B cell (primary cell): ENCODE data around the gene CTR9. TPM values are rescaled to one million over a fixed set of nuclear protein-coding genes. Genes with fewer than 3 reads are reported as not detected.
A peak's percentile ranks its signal among the peaks of the same experiment; 100 is the strongest.

Experiments
- ATAC-seq: fragments of 200-7000 bp; cut with Tn5 transposase; one replicate; pipeline ENCODE4 v1.10.0; 2021; ENCODE audit warnings: low read depth, mild to moderate bottlenecking, moderate number of reproducible peaks, moderate library complexity
- CTCF ChIA-PET: fragments of 350-600 bp; sonication (Branson Sonifier 250); formaldehyde crosslinking; loops from one replicate; lab custom pipeline; 2021; ENCODE audit warnings: antibody characterized with exemption, inconsistent platforms; lab: Charles Lee
- POLR2A ChIA-PET: fragments of 350-600 bp; sonication (Branson Sonifier 250); formaldehyde crosslinking; loops from one replicate; lab custom pipeline; 2021; ENCODE audit warnings: antibody characterized with exemption; lab: Charles Lee
- DNase-seq: peaks from one replicate; pipeline ENCODE4 v3.0.0; 2013
- H2AFZ ChIP-seq: 2 replicates; pipeline ENCODE4 v1.6.1; 2012; ENCODE audit warnings: mild to moderate bottlenecking, low read depth, low read length; ENCODE audit not compliant: insufficient read depth, poor library complexity, severe bottlenecking
- H3K27ac ChIP-seq, 2 donors: 1 replicate in 1 of 2; 2 replicates in 1 of 2; pipeline ENCODE4 v1.5.1; 2012 to 2013; ENCODE audit warnings: low read length in 2 of 2, mild to moderate bottlenecking in 2 of 2, moderate library complexity in 1 of 2
- H3K27me3 ChIP-seq, 4 experiments: fragments of 200-600 bp in 1 of 4; sonication (generic) in 1 of 4; replicated peaks in 1 of 4; 1 replicate in 2 of 4; 2 replicates in 2 of 4; pipeline versions ENCODE4 v1.6.1 to v1.7.0; 2013 to 2016; ENCODE audit warnings: low read length in 3 of 4, mild to moderate bottlenecking in 2 of 4, mixed read lengths in 1 of 4, moderate library complexity in 1 of 4; ENCODE audit not compliant: insufficient read depth in 4 of 4, control insufficient read depth in 3 of 4; ENCODE audit errors: control extremely low read depth in 1 of 4
- H3K36me3 ChIP-seq, 2 experiments: replicated peaks in 1 of 2; 1 replicate in 1 of 2; 2 replicates in 1 of 2; pipeline versions ENCODE4 v1.6.1 to v1.7.1; 2013; ENCODE audit warnings: low read length in 1 of 2; ENCODE audit not compliant: insufficient read depth in 2 of 2, control insufficient read depth in 1 of 2; ENCODE audit errors: control extremely low read depth in 1 of 2, extremely low read depth in 1 of 2
- H3K4me1 ChIP-seq, 2 donors: fragments of 200-600 bp in 1 of 2; sonication (generic) in 1 of 2; 1 replicate in 1 of 2; 2 replicates in 1 of 2; pipeline versions ENCODE4 v1.5.1 to v1.6.1; 2013 to 2017; ENCODE audit warnings: low read length in 2 of 2; ENCODE audit not compliant: control insufficient read depth in 2 of 2, insufficient read depth in 2 of 2
- H3K4me2 ChIP-seq: replicated peaks from 2 replicates; pipeline ENCODE3; 2012; ENCODE audit warnings: mild to moderate bottlenecking, low read depth, low read length; ENCODE audit not compliant: poor library complexity, severe bottlenecking
- H3K4me3 ChIP-seq, 5 experiments: fragments of 200-600 bp in 1 of 5; sonication (generic) in 1 of 5; 1 replicate in 3 of 5; 2 replicates in 2 of 5; pipeline versions ENCODE4 v1.5.1 to v1.7.0; 2011 to 2016; ENCODE audit warnings: low read length in 4 of 5, mild to moderate bottlenecking in 4 of 5, low read depth in 2 of 5, control low read depth in 1 of 5, moderate library complexity in 1 of 5; ENCODE audit not compliant: insufficient read depth in 1 of 5; ENCODE audit errors: control extremely low read depth in 1 of 5, extremely low read depth in 1 of 5
- H3K79me2 ChIP-seq: fragments of 200-600 bp; sonication (generic); one replicate; pipeline ENCODE4 v1.6.0; 2016; ENCODE audit warnings: low read length; ENCODE audit not compliant: control insufficient read depth, insufficient read depth
- H3K9ac ChIP-seq: fragments of 200-600 bp; sonication (generic); 2 replicates; pipeline ENCODE4 v1.6.1; 2017; ENCODE audit warnings: mild to moderate bottlenecking, low read length, moderate library complexity
- H3K9me3 ChIP-seq, 3 donors: one replicate each; pipeline versions ENCODE4 v1.6.1 to v1.7.1; 2013; ENCODE audit warnings: low read length in 2 of 3; ENCODE audit not compliant: control insufficient read depth in 2 of 3, insufficient read depth in 1 of 3; ENCODE audit errors: control extremely low read depth in 1 of 3
- H4K20me1 ChIP-seq: 2 replicates; pipeline ENCODE4 v1.6.0; 2012; ENCODE audit warnings: mild to moderate bottlenecking, low read length; ENCODE audit not compliant: insufficient read depth, control insufficient read depth, poor library complexity, severe bottlenecking
- H3K27ac Mint-ChIP-seq: one replicate; pipeline ENCODE4 v1.8.0; 2021; ENCODE audit warnings: mixed read lengths
- H3K27me3 Mint-ChIP-seq: one replicate; pipeline ENCODE4 v1.8.0; 2021; ENCODE audit warnings: mixed read lengths
- H3K4me1 Mint-ChIP-seq: one replicate; pipeline ENCODE4 v1.8.0; 2021; ENCODE audit warnings: mixed read lengths
- H3K4me3 Mint-ChIP-seq: one replicate; pipeline ENCODE4 v1.8.0; 2021; ENCODE audit warnings: mixed read lengths
- H3K9me3 Mint-ChIP-seq: one replicate; pipeline ENCODE4 v1.8.0; 2022; ENCODE audit warnings: mixed read lengths; ENCODE audit not compliant: insufficient read depth
- EZH2 ChIP-seq: IDR thresholded peaks from 2 replicates; pipeline ENCODE4 v1.6.1; 2012; ENCODE audit warnings: borderline replicate concordance, low read depth, mild to moderate bottlenecking, moderate library complexity, low read length; ENCODE audit not compliant: insufficient read depth, poor library complexity, severe bottlenecking
- WGBS: methylation state at CpG from one replicate; pipeline ENCODE4 v1.1.5; 2013; ENCODE audit warnings: missing lambda C conversion rate; ENCODE audit not compliant: insufficient coverage; 5-methylcytosine and 5-hydroxymethylcytosine counted together
- intact Hi-C: fragments of 100-400 bp; cut with micrococcal nuclease; formaldehyde crosslinking; loops from one replicate; pipeline ENCODE4 v1.10.0; 2022
- polyA plus RNA-seq: library from polyadenylated mRNA; depleted of rRNA; stranded (reverse); fragments of >200 nt; gene quantifications from 2 replicates; pipeline ENCODE4 v1.2.3, GENCODE V29; 2012
- total RNA-seq, 2 donors: library from RNA; stranded (reverse); fragments of 120-200 nt in 1 of 2; gene quantifications; 1 replicate in 1 of 2; 2 replicates in 1 of 2; pipeline versions ENCODE4 v1.2.3 to v1.2.4, GENCODE V29; 2013 to 2022
- TF ChIP-seq, protein P1 (sequence below): fragments of 200-600 bp; IDR thresholded peaks from one replicate; pipeline ENCODE4 v1.8.0; 2022; ENCODE audit warnings: antibody characterized with exemption, mild to moderate bottlenecking

Gene CTR9
- total and polyA plus RNA-seq, 2 donors (not counting 1 experiment from before 2014, with no cell fraction given): 9.0 to 46.7 TPM

DNA sequence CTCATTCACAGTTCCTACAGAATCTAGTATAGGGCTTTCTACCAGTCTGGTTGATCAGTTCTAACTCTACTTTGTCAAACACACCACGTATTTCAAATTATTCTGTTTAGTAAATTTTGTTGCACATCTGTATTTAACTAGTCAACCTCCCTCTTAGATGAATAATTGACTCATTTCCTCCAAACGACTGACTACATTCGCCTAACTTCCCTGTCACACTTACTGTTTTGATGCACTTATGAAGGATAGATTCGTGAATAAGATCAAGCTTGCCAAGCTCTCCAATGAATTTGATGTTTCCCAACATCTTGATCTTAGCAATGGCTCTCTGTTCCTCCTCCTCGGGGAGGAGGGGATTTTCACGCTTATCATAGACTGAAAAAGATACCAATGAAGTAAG is 52.6 kb downstream of the CTR9 start:
- no peak overlapping the region for H3K9ac ChIP-seq
- H3K79me2 ChIP-seq: peaks cover 50% of the 10 kb centered on the region
- no peaks in the 10 kb centered on the region for H3K27me3 ChIP-seq
- WGBS: 75% methylated on average over 2 of the region's 6 CpGs
- peaks cover 41% of the 10 kb centered on the region for H4K20me1 ChIP-seq
- H3K4me2 ChIP-seq: no peak overlapping the region
- H3K27me3 Mint-ChIP-seq: no peaks in the 10 kb centered on the region
- TF ChIP-seq, protein P1, sequence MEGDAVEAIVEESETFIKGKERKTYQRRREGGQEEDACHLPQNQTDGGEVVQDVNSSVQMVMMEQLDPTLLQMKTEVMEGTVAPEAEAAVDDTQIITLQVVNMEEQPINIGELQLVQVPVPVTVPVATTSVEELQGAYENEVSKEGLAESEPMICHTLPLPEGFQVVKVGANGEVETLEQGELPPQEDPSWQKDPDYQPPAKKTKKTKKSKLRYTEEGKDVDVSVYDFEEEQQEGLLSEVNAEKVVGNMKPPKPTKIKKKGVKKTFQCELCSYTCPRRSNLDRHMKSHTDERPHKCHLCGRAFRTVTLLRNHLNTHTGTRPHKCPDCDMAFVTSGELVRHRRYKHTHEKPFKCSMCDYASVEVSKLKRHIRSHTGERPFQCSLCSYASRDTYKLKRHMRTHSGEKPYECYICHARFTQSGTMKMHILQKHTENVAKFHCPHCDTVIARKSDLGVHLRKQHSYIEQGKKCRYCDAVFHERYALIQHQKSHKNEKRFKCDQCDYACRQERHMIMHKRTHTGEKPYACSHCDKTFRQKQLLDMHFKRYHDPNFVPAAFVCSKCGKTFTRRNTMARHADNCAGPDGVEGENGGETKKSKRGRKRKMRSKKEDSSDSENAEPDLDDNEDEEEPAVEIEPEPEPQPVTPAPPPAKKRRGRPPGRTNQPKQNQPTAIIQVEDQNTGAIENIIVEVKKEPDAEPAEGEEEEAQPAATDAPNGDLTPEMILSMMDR: no peak
- H3K4me3 Mint-ChIP-seq: no peak overlapping the region
- H3K4me1 Mint-ChIP-seq: peaks cover 38% of the 10 kb centered on the region
- H2AFZ ChIP-seq: no peak overlapping the region
- no peak for ATAC-seq
- H3K36me3 ChIP-seq: peaks cover 17 to 84% of the 10 kb centered on the region in 2 experiments
- POLR2A ChIA-PET: no interaction called here
- peaks cover 19 to 21% of the 10 kb centered on the region in 2 donors for H3K4me1 ChIP-seq
- no peak overlapping the region for H3K27ac Mint-ChIP-seq
- no peak overlapping the region for H3K27ac ChIP-seq
- H3K4me3 ChIP-seq: no peak overlapping the region
- DNase-seq: no peak
- no peaks in the 10 kb centered on the region for H3K9me3 ChIP-seq
- H3K9me3 Mint-ChIP-seq: no peaks in the 10 kb centered on the region
- intact Hi-C loops: no loop called here
- CTCF ChIA-PET: interaction anchor here (1.1 to 5.4 kb wide), 3 partner anchors 11 to 220 kb away, joined by 3 to 39 read pairs (median 3); no protein-coding TSS in a partner anchor

DNA sequence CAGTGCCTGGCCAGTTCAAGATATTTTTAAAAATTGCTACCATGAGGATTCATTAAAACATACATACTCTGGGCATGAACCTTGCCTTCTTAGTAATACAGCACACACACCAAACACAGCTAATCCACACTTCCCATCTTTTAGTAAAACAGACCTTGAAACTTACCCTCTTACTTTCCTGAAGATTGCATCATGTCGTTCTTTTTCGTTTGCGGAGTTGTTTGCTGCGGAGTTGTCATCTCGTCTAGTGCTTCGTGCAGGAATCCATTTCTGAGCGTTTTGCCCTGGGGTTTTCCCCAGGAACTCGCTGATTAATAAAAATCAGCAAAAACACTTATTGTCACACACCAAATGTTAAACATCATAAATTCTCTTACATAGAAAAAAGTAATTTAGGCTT is 54.7 kb downstream of the CTR9 start:
- Histone ChIP-seq H3K4me2 (peak overlapping the region; percentile 94), H4K20me1 (peaks cover 33% of the 10 kb centered on the region), H3K4me1 (peaks cover 24 to 26% of the 10 kb centered on the region in 2 donors), H3K9me3 (no peaks in the 10 kb centered on the region), H3K27me3 (no peaks in the 10 kb centered on the region), H3K4me3 (no peak overlapping the region), H3K79me2 (peaks cover 55% of the 10 kb centered on the region), H3K36me3 (peaks cover 15 to 64% of the 10 kb centered on the region in 2 experiments), H2AFZ (no peak overlapping the region), H3K9ac (peak overlapping the region; percentile 2), H3K27ac (no peak overlapping the region)
- POLR2A ChIA-PET: interaction anchor here (1.2 kb wide), 1 partner anchor 13 kb away, joined by 3 read pairs; no protein-coding TSS in a partner anchor
- H3K9me3 Mint-ChIP-seq: no peaks in the 10 kb centered on the region
- WGBS: 98% methylated on average over 8 of the region's 8 CpGs
- TF ChIP-seq, protein P1: no peak
- TF ChIP-seq EZH2: no peak
- peak overlapping the region; percentile 82 for H3K27ac Mint-ChIP-seq
- H3K4me3 Mint-ChIP-seq: peak overlapping the region; percentile 45
- CTCF ChIA-PET: interaction anchor here (2.3 kb wide), 1 partner anchor 13 kb away, joined by 11 read pairs; no protein-coding TSS in a partner anchor
- intact Hi-C loops: loop anchor here (5.0 kb wide), 2 partner anchors 127 to 1037 kb away; partner anchors contain the start of gene USP47
- ATAC-seq (no peak), DNase-seq (no peak)
- no peaks in the 10 kb centered on the region for H3K27me3 Mint-ChIP-seq
- peaks cover 45% of the 10 kb centered on the region for H3K4me1 Mint-ChIP-seq
